GM18951 (cell line): ENCODE results near the gene GOLPH3L.
"Not testable (repeated sequence)": the region's sequence is repeated elsewhere in the genome, so short reads cannot be mapped to it uniquely, and the experiment has no call there.

Source experiments
- POLR2A ChIP-seq: IDR thresholded peaks from 4 replicates; pipeline ENCODE4 v1.6.1; 2011; ENCODE audit warnings: mild to moderate bottlenecking; ENCODE audit not compliant: insufficient read length, insufficient read depth; ENCODE audit errors: extremely low read depth
- in situ Hi-C: fragments of 300-500 bp; cut with MboI; formaldehyde crosslinking; loops from one replicate; pipeline ENCODE4 v1.12.0; 2022; ENCODE audit warnings: low sequenced_read_pairs, mixed read lengths, inconsistent platforms; ENCODE audit not compliant: unreplicated experiment

The GOLPH3L gene

DNA sequence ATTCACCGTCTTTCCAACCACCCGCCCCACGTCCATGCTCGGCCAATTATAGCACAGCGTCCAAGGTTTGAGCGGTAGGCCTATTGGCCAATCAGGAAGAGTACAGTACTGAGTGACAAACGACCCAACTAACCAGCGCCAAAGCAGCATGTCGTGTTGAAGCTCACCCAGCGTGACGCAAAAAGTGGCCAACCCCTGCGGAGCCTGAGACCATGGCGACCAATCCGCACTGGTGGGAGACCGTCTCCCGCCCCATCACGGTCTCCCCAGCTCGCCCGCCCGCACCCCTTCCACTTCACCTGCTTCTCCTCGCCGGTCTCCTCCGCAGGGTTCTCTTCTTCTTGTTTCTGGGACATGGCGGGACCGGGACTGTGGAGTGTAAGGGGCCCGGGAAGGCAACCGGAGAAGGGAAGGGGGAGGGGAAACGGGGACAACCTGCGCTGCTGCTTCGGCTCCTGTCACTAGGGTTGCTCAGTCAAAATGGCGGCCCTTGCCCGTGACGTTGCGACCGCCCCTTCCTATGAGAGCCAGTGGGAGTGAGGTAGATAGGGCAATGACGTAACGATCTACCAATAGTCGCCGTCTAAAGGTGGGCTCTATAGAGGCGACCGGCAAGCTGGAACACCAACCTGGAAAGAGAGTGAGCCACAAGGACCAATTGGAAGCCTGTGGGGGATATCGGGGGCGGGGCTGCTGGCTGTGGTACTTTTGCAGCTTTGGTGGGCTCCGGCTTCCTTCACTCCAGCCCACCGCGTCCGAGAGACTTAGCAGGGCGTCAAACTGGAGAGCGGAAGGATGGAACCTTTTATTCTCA, 67.6 kb downstream of the GOLPH3L start, which contains the start of gene ENSA:
Gene ENSA, minus strand, starts transcription at position 498 of the 814 bp plus-strand sequence. Its CDS starts 142 bp downstream, at position 356.
- peak; percentile 65 for TF ChIP-seq POLR2A
- in situ Hi-C loops = no loop called here

- in situ Hi-C loops = no loop called here
- TF ChIP-seq POLR2A = no peak
Measured at GRCh38 chr1:150628766-150629114, 68.2 kb downstream of the GOLPH3L start.

- in situ Hi-C loops = no loop called here
- no peak for TF ChIP-seq POLR2A
Measured at GRCh38 chr1:150627826-150628410, 69.0 kb downstream of the GOLPH3L start.

GRCh38 chr1:150626150-150626549, 70.8 kb downstream of the GOLPH3L start:
- in situ Hi-C loops = no loop called here
- no peak for TF ChIP-seq POLR2A

- in situ Hi-C loops = not testable (repeated sequence)
Measured at GRCh38 chr1:150624546-150624945, 72.4 kb downstream of the GOLPH3L start.

DNA sequence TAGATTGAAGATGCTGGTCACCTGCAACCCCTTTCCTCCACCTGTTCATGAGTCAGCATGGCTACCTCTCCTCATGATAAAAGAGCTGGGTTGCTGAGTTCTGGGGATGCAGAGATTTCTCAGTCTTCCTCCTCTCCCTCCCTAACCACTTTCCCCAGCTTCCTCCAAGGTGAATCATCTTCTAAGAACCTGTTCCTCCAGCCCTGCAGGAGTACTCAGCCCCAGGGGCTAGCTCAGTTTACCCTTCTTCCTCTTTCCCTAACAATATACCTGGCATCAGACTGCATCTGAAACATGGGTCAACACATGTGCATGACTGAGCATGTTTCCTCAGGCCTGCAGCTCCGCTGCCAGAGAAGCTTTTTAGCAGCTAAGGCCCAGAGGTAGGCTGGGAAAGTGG, 72.8 kb downstream of the GOLPH3L start:
- in situ Hi-C loops = not testable (repeated sequence)

DNA sequence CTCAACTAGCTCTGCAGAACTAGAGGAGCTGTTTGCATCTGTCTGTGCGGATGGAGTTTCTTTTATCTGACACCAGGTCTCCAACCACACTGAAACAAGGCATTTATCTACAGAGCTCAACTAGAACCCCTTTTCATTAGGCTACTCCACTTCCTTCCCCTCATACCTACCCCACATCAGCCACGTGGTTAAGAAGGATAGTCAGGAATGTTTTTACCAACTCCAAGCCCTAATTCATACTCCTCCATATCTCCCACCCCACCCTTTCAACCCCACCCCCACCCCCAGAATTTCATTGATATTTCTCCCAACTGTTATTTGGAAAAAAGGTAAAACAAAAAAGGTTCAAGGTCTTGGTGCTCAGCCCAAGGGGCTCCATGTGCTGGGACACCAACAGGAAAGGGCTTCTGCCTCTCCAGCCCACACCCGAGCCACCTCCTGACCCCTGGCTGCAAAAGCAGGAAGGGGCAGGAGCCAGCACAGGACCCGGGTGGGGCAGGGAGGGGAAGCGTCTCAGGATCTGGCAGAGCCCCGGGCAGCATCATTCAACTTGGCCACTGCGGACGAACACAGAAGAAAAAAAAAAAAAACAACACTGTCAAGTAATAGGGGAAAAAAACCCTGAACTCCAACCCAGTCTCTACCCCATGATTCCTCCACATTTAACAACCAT, 74.5 kb downstream of the GOLPH3L start:
- in situ Hi-C loops = no loop called here
- no peak for TF ChIP-seq POLR2A

- no peak for TF ChIP-seq POLR2A
- in situ Hi-C loops = no loop called here
Measured at GRCh38 chr1:150621497-150622302, 75.3 kb downstream of the GOLPH3L start.

DNA sequence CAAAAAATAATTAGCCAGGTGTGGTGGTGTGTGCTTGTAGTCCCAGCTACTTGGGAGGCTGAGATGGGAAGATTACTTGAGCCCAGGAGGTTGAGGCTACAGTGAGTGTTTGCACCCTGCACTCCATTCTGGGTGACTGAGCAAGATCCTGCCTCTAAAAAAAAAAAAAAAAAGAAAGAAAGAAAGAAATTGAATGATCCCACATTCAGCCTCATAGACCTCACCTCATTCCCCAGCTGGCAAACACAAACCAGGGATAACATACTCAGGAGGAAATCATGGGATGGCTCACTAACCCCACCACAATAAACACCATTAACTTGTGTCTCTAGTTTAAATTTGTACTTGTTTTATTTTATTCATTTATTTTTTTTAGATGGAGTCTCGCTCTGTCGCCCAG, 76.0 kb downstream of the GOLPH3L start:
- no peak for TF ChIP-seq POLR2A
- in situ Hi-C loops = no loop called here

DNA sequence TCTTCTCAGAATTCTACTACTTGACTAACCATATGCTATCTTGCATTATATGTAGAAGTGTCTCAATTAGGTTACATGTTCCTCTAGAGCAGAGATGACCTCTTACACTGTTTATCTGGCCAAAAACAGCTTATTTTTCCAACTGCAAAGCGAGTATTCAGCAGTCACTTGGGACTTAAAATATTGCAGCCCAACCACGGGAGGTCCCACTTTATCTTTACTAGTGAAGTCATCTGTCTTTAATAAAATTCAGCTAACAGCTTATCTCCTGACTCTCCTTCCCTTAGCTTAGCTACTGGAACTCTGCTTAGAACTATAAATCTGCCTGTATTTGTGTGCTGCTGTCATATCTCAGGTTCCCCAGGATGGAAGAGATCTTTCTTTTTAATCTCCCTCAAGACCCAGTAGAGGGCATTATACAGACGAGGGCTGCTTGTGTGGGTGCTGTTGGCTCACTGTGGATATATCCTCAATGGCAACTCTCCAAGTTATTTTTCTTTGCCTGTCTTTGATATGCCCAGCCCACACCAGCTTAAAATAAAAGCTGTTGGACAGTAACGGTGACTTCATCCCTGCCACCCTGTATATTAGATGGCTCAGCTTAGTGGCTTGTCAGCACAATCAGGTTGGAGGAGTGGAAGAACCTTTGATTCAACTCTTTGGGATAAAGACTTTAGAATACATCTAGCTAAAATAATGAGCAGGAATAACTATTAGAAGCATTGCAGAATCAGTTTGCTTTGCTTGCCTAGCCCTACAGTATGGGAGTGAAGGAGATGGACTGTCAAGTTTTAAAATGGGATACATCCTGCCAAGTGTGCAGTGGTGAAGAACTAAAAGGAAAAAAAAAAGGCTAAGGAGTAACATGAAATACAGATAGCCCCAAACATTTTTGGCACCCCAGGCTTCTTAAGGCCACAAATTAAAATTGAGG, 77.1 kb downstream of the GOLPH3L start:
- in situ Hi-C loops = no loop called here
- TF ChIP-seq POLR2A = no peak

- no peak for TF ChIP-seq POLR2A
- in situ Hi-C loops = no loop called here
Measured at GRCh38 chr1:150615346-150616201, 81.4 kb downstream of the GOLPH3L start.
